ENCODE measurements around the gene PDE9A. TPM values are rescaled to one million over a fixed set of nuclear protein-coding genes. Genes with fewer than 3 reads are reported as not detected.

Gene PDE9A
- total and polyA plus RNA-seq, 2 experiments from 2014 or later: 26.5 to 31.1 TPM

DNA sequence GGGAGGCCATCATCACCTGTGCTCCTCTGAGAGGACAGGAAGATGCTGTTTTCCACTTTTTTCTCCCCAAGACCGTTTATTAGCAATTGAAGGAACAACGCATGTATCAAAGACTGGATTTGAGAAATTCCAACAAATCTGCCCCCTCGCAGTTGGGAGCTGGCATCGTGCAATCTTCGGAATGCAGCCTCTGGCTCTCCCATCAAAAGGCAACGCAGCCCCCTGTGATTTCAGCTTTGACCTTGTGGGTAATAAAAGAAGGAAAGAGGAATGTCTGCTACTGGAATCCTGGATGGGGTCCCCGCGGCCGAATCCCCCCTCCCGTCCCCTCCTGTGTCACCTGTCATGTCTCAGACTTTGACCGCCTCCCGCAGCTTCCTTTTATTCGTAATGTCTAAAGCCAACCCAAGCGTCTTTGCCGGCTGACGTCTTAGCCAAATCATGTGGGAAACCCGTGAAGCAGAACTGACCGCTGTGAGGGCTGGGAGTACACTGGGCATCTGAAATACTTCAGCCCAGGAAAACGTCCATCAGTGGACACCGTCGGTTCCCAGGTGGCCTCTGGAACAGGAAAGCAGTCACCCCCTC, 124.4 kb downstream of the PDE9A start (continued):
- TF ChIP-seq ZNF462 (CRISPR knock-in tag; IDR thresholded peaks at IDR 0.05): no peak
- no peak for TF ChIP-seq JUNB (IDR thresholded peaks at IDR 0.05; ENCODE audit: unreplicated experiment)

- Histone ChIP-seq H3K9me2 (ENCODE audit: insufficient read depth) (no peaks in the 10 kb centered on the region), H3K79me2 (replicated peaks; ENCODE audit: insufficient read depth) (no peaks in the 10 kb centered on the region), H3K4me1 (ENCODE audit: insufficient read depth) (peaks cover 36% of the 10 kb centered on the region), H3K36me3 (ENCODE audit: insufficient read depth) (no peaks in the 10 kb centered on the region), H4K20me1 (replicated peaks; ENCODE audit: insufficient read depth) (no peaks in the 10 kb centered on the region), H3K4me2 (no peak overlapping the region; the same call in 1 of the 2 replicates), H3K27me3 (ENCODE audit: insufficient read depth) (peaks cover 25% of the 10 kb centered on the region), H3K4me3 (no peak overlapping the region), H2AFZ (no peak overlapping the region), H3F3A (replicated peaks; ENCODE audit: low read depth) (peaks cover 18% of the 10 kb centered on the region; the same call in 1 of the 2 replicates), H3K27ac (ENCODE audit: low read depth) (no peak overlapping the region)
- no peak for DNase-seq (ENCODE audit: low spot score)
- H3K4me1 Mint-ChIP-seq: peaks cover 55% of the 10 kb centered on the region
- H3K4me3 Mint-ChIP-seq: no peak overlapping the region
- ATAC-seq: no peak
- peaks cover 14% of the 10 kb centered on the region for H3K36me3 Mint-ChIP-seq (ENCODE audit: low read depth)
- peaks cover 46% of the 10 kb centered on the region for H3K27me3 Mint-ChIP-seq (ENCODE audit: insufficient read depth, low read depth, poor library complexity)
- no peak overlapping the region for H3K27ac Mint-ChIP-seq
- no peaks in the 10 kb centered on the region for H3K9me3 Mint-ChIP-seq
- no peak for TF ChIP-seq CREB1 (CRISPR knock-in tag; IDR thresholded peaks at IDR 0.05; ENCODE audit: low read depth)
- no peak for TF ChIP-seq NANOG (IDR thresholded peaks at IDR 0.05; ENCODE audit: borderline replicate concordance)
- no peak for TF ChIP-seq JUNB (IDR thresholded peaks at IDR 0.05; ENCODE audit: unreplicated experiment)
- no peak for TF ChIP-seq ZNF114 (CRISPR knock-in tag; IDR thresholded peaks at IDR 0.05)
- no peak for TF ChIP-seq CTCF (conservative IDR thresholded peaks at IDR 0.05; ENCODE audit: low read depth in 2 of 2)
- no peak for TF ChIP-seq ZNF462 (CRISPR knock-in tag; IDR thresholded peaks at IDR 0.05)
- TF ChIP-seq STAT1 (IDR thresholded peaks at IDR 0.05; ENCODE audit: unreplicated experiment): no peak
Observed at GRCh38 chr21:42779431-42779861, 126.0 kb downstream of the PDE9A start.
